ENCODE data around the gene IL34. TPM values are rescaled to one million over a fixed set of nuclear protein-coding genes. Genes with fewer than 3 reads are reported as not detected.

The IL34 gene
- total and polyA plus RNA-seq, 8 donors = 0.45 to 5.9 (median 1.8) TPM; not detected in 2

- Histone ChIP-seq H3K9me3 (no peaks in the 10 kb centered on the region), H3K4me1 (peaks cover 88 to 96% (median 92%) of the 10 kb centered on the region in 4 donors), H3K27me3 (peaks cover 0 to 11% (median 0%) of the 10 kb centered on the region in 3 donors), H3K27ac (peak overlapping the region; percentile 45 to 95 (median 76)), H3K36me3 (no peaks in the 10 kb centered on the region), H3K4me3 (peak overlapping the region; percentile 66 to 83 (median 75))
- WGBS, 5 donors = 2 to 6% (median 3%) methylated on average over 16 to 90 of the region's 90 CpGs
- DNase-seq = peak in 1 of 2 donors; percentile 63
- intact Hi-C loops (cut with DNase I; ENCODE audit: low total_unique reads) = no loop called here
- TF ChIP-seq, protein P1, sequence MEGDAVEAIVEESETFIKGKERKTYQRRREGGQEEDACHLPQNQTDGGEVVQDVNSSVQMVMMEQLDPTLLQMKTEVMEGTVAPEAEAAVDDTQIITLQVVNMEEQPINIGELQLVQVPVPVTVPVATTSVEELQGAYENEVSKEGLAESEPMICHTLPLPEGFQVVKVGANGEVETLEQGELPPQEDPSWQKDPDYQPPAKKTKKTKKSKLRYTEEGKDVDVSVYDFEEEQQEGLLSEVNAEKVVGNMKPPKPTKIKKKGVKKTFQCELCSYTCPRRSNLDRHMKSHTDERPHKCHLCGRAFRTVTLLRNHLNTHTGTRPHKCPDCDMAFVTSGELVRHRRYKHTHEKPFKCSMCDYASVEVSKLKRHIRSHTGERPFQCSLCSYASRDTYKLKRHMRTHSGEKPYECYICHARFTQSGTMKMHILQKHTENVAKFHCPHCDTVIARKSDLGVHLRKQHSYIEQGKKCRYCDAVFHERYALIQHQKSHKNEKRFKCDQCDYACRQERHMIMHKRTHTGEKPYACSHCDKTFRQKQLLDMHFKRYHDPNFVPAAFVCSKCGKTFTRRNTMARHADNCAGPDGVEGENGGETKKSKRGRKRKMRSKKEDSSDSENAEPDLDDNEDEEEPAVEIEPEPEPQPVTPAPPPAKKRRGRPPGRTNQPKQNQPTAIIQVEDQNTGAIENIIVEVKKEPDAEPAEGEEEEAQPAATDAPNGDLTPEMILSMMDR (IDR thresholded peaks at IDR 0.05) = no peak
- TF ChIP-seq POLR2AphosphoS5 (IDR thresholded peaks at IDR 0.05) (no peak), EP300 (IDR thresholded peaks at IDR 0.05) (no peak), POLR2A (IDR thresholded peaks at IDR 0.05) (no peak)
Measured at GRCh38 chr16:70685061-70685937, 38.9 kb downstream of the IL34 start.

DNA sequence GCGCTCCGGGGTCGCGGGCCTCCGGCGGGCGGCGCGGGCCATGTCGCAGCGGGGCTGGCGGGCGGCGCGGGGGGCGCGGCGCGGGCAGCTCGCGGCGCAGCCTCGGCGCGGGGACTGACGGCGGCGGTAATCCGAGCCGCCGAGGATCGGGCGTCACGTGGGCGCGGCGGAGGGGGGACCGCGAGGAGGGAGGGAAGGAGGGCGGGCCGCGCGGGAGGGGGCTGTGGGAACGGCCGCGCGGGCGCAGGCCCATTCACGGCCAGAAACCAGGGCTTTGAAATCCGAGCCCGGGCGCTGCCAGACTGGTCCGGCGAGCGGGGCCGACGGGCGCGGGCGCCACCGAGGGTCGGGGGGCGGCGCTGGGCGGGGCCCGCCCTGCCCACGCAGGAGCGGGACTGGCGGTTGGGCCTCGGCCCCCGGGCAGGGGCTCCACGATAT lies 39.6 kb downstream of the IL34 start, which contains the start of gene MTSS2:
MTSS2 (minus strand) TSS at position 116 of the 438 bp plus-strand sequence. CDS start 262 bp downstream, outside the sequence.
- intact Hi-C loops (cut with DNase I; ENCODE audit: low total_unique reads) = no loop called here
- peak within 1 kb of the TSS; percentile 83 to 95 (median 85) for H3K27ac ChIP-seq
- peaks cover 88 to 96% (median 92%) of the 10 kb centered on the region in 4 donors for H3K4me1 ChIP-seq
- no peaks in the 10 kb centered on the region for H3K36me3 ChIP-seq
- H3K27me3 ChIP-seq = peaks cover 0 to 11% (median 0%) of the 10 kb centered on the region in 3 donors
- peak; percentile 83 to 97 for DNase-seq
- H3K9me3 ChIP-seq = no peaks in the 10 kb centered on the region
- TF ChIP-seq POLR2AphosphoS5 (IDR thresholded peaks at IDR 0.05) (peak in 2 of 3 donors; percentile 16 to 49), EP300 (IDR thresholded peaks at IDR 0.05) (no peak)
- H3K4me3 ChIP-seq = peak within 1 kb of the TSS; percentile 66 to 83 (median 75)
- 1 to 4% (median 1%) methylated on average over 11 to 72 of the region's 72 CpGs for WGBS, 5 donors

GRCh38 chr16:70686376-70687101 lies 40.2 kb downstream of the IL34 start:
- no peaks in the 10 kb centered on the region for H3K9me3 ChIP-seq
- WGBS, 5 donors = 47 to 63% (median 52%) methylated on average over 8 to 29 of the region's 29 CpGs
- peaks cover 89 to 96% (median 91%) of the 10 kb centered on the region in 4 donors for H3K4me1 ChIP-seq
- H3K36me3 ChIP-seq = no peaks in the 10 kb centered on the region
- DNase-seq = no peak
- H3K27me3 ChIP-seq = peaks cover 0 to 11% (median 0%) of the 10 kb centered on the region in 3 donors
- peak overlapping the region; percentile 66 to 83 (median 75) for H3K4me3 ChIP-seq
- peak overlapping the region; percentile 83 to 95 (median 85) for H3K27ac ChIP-seq
- TF ChIP-seq EP300 (IDR thresholded peaks at IDR 0.05) = no peak
- no peak for TF ChIP-seq POLR2A (IDR thresholded peaks at IDR 0.05)
- TF ChIP-seq, protein P1 (IDR thresholded peaks at IDR 0.05) = no peak
- TF ChIP-seq POLR2AphosphoS5 (IDR thresholded peaks at IDR 0.05) = no peak
- intact Hi-C loops (cut with DNase I; ENCODE audit: low total_unique reads) = no loop called here

DNA sequence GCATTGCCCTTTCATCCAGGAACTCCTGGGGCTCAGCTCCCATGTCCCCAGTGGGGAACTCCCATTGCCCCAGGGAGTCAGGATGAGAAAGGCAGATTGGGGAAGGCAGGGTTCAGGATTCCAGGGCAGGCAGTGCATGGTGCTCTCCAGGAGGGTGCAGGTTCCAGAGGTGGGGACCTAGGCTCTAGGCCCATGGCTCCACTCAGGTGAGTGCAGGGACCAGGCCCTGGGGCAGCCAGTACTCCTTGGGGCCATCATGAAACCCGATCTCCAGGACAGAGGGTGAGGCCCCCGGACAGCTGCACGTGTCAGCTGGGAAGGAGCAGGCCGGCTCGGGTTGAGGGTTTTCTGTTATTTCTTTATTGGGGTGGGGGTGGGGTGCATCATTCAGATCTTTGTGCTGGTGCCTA lies 40.7 kb downstream of the IL34 start:
- Histone ChIP-seq H3K9me3 (no peaks in the 10 kb centered on the region), H3K4me3 (peak overlapping the region in 1 of 4 donors; percentile 66), H3K27me3 (peaks cover 0 to 11% (median 0%) of the 10 kb centered on the region in 3 donors), H3K27ac (peak overlapping the region; percentile 32 to 95 (median 85)), H3K4me1 (peaks cover 85 to 96% (median 89%) of the 10 kb centered on the region in 4 donors), H3K36me3 (peaks cover 0 to 5% (median 0%) of the 10 kb centered on the region in 4 donors)
- 53 to 66% (median 58%) methylated on average over 5 of the region's 5 CpGs for WGBS, 5 donors
- intact Hi-C loops (cut with DNase I; ENCODE audit: low total_unique reads) = no loop called here
- DNase-seq = no peak
- TF ChIP-seq, protein P1 (IDR thresholded peaks at IDR 0.05) = no peak
- no peak for TF ChIP-seq POLR2AphosphoS5 (IDR thresholded peaks at IDR 0.05)
- no peak for TF ChIP-seq EP300 (IDR thresholded peaks at IDR 0.05)
- TF ChIP-seq POLR2A (IDR thresholded peaks at IDR 0.05) = no peak
